Inferior parietal cortex (tissue), 1 donor: ENCODE data around the gene MAP9.
A peak's percentile ranks its signal among the peaks of the same experiment; 100 is the strongest.
"Not testable (repeated sequence)": the region's sequence is repeated elsewhere in the genome, so short reads cannot be mapped to it uniquely, and the experiment has no call there.

Source experiments
- DNase-seq: peaks from one replicate; pipeline ENCODE4 v3.0.0-alpha.2; 2016; ENCODE audit errors: extremely low spot score

Gene MAP9

DNA sequence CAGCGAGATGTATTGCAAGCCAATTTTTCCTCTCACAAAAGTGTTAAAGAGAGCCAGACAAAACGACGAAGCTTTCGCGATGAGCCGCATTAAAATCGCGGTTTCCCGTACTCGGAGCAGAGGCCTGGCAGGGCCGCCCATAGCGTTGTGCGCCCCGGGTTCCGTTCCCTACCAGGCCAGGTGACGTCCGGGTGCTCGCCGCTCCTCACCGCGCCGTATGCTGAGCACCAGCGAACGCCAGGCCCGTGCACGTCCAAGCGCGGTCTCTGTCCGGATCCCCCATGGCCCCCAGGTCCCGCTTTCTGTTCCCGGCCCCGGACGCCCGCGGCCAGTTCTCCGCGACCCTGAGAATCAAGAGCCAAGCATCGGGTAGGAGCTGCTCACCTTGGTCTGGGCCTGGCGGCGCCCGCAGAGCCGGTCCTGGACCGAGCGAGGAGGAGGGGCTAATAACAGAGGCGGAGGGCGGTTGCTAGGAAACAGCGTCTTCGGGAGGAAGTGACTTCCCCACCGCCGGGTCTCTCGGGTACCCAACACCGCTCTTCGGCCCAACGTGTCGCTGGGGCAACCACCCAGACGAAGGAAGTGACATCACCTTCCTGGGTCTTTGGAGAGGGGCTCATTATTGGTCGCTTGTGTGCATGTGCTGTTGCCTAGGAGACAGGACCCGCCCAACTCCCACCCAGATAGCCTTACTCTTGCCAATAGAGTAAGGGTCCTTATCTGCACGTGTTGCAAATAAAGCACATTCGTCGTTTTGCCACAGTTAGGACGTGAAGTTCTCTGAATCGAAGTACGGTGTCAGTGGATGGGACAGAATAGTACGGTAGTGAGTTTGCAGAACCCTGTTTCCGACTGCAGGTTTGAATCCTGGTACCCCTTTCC is at the start of gene MAP9:
Gene MAP9 (minus strand): TSS at position 579 of the 882 bp plus-strand sequence. CDS start 1,115 bp downstream, outside the sequence.
- peak; percentile 90 for DNase-seq

DNA sequence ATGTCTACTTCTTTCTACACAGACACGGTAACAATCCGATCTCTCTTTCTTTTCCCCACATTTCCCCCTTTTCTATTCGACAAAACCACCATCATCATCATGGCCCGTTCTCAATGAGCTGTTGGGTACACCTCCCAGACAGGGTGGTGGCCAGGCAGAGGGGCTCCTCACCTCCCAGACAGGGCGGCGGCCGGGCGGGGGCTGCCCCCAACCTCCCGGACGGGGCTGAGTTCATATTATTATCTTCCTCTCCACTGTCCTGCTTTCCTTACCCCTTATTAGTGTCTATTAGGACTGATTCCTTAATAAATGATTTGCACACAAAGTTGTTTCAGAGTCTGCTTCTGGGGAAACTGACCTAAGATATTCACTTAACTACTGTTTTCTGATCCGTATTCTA is 48.0 kb upstream of the MAP9 start:
- not testable (repeated sequence) for DNase-seq

DNA sequence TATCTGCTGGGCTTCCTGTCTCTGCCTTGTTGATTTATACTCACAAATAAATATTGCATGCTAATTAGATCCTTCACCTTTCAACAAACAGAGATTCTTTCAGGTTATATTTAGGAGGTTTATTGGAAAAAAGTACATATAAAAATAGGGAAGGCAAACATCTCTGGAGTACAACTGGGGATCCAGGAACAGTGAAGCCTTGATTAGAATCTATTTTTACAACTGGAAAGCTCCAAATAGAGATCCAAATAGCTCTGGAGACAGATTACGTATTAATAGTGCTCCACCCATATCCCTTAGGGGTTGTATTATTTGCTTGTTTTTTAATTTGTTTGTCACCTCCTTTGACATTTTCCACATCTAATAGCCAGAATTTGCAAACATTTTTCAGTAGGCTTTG is 46.9 kb upstream of the MAP9 start:
- DNase-seq = no peak

DNA sequence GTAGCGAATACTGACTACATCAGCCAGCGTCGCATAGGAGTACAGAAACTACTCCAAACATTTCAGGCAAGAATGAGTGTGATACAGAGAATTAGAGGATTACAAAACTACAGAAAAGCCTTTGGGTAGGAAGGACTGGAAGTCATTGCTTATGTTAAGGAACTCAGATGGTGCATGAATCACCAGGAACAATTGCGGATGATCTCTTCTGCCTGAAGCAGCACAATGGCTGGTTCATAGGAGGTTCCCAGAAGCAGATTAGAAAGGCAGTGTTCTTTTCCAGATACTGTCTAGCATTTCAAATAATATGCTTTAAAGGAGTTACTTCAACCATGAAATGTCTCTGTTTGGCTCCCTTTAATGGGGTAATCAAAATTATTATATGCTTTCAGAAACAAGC is 42.5 kb upstream of the MAP9 start:
- no peak for DNase-seq

DNA sequence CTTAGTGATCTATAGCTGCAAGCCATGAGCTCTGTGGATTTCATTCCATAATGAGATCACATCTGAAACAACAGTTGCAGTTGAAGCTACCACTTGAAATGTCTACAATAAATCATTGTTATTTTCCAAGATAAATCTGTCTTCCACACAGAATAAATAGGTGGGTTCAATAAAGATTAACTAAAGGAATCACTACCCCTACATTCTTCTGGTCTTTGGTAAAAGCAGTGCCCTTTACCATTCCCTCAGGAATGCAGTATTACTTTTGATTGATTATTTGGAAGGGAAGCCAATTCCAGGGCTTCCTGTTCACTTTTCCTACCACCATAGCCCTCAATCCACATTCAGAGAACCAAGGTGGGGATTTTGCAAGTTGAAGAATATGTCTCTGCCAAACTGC is 38.9 kb upstream of the MAP9 start:
- no peak for DNase-seq

DNA sequence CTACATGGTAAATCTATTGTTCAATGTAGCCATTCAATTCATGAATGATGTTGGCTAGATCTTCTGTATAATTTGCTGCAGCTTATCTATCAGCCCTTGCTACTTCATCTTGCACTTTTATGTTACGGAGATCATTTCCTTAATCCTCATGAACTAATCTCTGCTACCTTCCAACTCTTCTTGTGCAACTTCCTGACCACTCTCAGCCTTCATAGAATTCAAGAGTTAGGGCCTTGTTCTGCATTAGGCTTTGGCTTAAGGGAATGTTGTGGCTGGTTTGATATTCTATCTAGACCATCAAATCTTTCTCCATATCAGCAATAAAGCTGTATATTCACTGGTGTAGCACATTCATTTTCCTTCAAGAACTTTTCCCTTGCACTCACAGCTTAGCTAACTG is 36.7 kb upstream of the MAP9 start:
- no peak for DNase-seq

DNA sequence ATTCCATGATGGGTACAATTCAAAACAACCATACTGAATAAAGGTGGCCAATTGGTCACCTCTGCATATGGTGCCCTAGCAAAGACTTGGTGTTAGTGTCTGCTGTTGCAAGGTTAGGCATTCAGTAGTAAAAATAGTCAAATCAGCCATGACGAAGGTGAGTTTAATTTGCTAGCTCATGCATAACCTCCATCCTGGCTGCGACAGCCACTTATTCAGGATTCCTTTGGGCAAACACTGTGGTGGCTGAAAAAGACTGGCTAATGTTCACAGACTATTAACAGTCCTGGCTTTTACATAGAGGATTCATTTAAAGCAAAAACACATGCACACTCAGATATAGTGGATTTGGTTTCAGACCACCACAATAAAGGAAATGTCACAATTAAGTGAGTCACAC is 34.8 kb upstream of the MAP9 start:
- DNase-seq = no peak

DNA sequence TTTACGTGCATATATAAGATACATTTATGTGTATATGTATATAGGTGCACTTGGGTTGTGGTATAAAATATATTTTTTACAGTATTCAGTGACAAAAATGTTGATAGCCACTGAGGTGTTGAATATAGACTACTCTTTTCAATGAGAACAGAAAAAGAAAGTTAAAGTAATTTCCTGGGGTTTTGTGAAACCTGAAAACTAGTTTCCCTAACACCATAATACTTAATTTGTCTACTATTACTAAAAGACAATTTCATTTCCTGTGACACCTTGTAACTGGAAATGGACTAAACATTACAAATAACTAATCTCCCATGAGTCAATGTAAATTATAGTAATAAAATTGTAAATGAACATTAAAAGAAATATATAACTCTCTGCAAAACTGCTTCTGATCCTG is 32.0 kb upstream of the MAP9 start:
- DNase-seq = no peak

DNA sequence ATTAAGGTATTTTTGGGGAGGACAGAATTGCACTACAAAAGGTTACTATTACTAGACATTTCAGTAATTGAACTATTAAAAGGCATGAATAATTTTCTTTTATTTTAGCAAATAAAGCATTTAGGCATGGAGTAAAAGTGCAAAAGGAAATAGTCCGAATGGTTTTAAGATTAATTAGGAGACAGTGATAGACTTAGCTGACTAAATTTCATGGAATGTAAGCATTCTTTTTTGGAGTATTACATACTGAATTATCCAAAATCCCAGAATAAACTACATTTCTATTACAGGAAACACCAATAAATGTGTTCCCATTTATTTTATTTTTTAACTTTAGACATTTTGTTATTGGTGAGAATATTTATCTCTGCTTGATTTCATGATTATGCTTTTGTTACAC is 30.7 kb upstream of the MAP9 start:
- no peak for DNase-seq

DNA sequence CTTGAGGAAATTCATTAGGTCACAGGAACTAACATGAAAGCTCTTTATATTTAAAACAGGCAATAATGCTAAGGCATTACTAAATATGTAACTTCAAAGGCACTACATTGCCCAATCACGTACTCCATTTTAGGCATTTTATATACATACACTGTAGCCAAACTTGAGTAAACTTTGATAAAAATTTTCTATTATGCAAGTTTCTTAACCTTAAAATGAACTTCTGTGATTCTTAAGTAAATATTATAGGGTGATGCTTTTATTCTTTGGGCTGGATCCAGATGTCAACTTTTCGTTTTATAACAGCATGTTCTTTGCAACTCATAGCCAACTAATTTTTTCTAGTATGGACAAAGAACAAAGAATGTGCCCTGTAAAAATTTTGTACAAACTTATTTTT is 28.3 kb upstream of the MAP9 start:
- DNase-seq = no peak

DNA sequence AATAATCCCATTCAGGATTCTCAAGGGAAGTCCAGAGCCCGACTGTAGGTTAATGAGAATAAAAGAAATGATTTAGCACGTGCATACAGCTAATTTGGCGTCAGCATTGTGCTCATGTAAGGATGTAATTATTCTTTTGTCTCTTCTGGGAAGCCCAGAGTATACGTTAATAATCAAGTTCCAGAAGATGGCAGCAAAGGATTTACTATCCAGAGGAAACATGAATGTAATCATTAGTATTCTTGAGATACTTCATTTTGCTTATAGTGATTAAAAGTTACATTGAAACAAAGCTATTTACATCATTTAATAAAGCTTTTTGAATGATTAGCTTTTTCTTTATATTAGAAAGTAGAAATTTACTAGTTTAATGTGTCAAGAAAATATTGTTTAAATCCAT is 27.1 kb upstream of the MAP9 start:
- DNase-seq = peak; percentile 62

DNA sequence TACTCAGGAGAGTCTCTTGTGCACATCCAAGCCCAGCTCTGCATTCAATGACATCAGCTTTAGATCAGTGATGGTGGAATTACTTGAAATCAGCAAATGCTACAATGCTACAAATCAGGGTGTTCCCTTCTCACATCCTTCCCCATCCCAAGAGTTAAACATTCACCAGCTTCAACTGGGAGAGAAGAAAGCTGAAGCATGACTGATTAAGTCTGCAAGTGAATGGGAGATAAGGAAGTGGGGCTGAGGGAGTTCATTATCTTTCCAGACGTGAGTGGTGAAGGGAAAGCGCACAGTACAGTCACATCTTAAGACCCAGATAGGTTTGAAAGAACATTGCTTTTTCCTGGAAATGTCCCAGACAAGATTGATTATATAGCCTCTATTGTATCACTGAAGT is 26.2 kb upstream of the MAP9 start:
- no peak for DNase-seq

DNA sequence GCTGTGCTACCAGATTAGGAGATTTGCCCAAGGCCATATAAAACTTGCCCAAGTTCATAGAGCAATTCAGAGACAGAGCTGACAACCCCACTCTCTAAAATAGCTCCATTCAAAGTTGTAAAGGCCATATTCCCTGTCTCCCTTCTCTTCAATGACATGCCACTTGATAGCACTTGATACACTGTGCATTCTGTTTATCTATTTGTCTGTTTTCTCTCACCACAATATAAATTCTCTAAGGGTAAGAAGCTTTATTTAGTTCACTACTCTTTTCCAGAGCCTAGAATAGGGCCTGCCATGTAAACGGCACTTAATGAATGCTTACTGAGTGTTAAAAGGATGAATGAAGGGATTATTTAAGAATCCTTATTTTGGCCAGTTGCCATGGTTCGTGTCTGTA is 24.1 kb upstream of the MAP9 start:
- DNase-seq = no peak

DNA sequence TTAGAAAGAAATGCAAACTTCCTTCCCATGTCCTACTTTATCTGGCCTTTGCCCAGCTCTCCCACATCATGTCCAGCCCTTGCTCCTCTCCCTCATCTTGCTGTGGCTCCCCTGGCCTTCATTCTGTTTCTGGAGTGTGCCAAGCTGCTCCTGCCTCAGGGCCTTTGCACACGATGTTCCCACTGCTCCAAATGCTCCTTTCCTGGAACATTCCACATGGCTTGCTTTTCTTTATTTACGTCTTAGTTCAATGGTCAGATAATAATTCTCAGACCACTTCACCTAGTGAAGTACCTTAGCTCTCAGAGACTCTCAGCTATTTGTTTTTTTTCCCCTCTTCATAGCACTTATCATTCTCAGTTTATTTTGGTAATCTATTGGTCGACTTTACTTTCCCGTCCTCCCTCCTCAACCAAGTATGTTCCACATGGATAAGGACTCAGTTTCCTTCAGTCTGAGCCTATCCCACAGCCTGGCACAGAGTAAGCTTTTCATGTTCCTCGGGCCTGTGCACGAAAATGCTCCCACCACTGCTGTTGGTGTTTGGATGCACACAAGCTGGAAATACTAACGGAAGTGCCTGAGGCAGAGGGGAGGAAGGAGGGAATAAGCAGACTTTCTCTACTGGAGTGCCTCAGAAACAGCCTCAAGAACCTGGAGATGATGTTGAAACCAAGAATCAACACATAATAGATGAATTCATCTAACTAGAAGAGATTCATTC is 23.4 kb upstream of the MAP9 start:
- no peak for DNase-seq

DNA sequence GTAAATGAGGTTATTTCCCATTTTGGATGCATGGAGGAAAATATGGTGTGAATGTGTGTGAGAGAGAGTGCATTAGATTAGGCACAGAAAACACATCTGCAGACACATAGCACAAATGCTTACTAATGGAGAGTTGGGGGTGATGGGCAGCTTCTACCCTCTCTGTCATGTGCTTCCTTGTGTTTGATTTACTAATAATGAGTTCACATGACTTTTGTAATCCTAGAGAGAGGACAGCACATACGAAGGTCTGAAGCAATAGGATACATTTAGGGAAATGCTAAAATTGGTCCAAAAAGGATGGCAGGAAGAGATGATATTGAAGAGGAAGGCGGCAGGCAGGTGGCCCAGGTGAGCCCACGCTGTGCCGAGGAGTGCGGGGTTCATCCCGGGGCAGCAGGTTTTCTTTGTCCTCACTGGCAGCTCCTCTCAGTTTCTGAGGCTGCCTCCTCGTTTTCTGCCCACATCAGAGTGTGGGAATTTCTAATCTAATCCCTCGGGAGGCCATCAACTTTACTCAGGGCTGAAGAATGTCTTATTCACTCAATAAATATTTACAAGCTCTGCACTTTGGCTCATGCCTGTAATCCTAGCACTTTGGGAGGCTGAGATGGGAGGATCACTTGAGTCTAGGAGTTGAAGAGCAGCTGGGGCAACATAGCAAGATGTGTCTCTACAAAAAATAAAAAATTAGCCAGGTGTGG is 15.9 kb upstream of the MAP9 start:
- DNase-seq = no peak

DNA sequence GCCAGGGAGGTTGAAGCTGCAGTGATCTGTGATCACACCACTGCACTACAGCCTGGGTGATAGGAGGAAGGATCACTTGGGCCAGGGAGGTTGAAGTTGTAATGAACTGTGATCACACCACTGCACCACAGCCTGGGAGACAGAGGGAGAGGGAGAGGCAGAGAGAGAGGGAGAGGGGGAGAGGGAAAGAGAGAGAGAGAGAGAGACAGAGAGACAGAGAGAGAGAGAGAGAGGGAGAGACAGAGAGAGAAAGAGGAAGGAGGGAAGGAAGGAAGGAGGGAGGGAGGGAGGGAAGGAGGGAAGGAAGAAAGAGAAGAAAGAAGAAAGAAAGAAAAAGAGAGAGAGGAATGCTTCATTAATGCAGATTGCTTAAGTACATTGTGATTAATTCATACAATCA is 15.2 kb upstream of the MAP9 start:
- DNase-seq = no peak

DNA sequence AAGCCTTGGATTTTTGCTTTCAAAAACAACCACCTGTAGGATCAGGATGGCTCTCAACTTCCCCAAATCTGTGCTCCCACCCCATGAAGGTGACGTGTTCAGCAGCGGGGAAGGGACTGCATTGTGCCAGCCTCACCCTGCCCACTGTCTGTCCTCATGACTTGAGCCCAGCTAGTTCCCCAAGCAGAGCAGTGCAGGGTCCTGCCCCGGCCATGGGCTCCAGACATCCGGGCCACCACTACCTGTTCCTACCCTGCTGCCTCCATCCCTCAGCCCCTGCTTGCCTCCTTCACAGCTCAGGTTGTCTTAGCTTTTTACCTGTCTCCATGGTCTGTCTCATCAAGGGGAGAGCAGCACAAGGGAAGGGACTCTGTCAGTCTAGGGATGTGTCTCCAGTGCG is 11.4 kb upstream of the MAP9 start:
- DNase-seq = no peak

DNA sequence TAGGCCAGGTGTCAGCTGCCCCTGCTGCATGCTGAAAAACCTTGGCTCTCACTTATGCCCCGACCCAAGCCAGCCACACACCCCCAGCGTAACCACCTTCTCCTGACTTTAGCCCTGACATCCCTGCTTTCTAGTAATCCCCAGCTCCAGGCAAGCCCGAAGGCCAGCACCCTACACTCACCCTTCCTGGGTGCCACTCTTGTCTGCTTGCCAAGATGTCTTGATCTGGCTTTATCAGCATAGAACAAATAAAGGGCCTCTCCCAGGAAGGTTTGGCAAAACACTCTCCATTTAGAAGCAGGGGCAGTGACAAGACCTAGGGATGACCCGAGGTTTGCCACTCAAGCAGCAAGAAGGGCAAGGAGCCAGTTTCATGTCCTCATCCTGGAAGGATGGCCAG is 6.8 kb upstream of the MAP9 start:
- no peak for DNase-seq

DNA sequence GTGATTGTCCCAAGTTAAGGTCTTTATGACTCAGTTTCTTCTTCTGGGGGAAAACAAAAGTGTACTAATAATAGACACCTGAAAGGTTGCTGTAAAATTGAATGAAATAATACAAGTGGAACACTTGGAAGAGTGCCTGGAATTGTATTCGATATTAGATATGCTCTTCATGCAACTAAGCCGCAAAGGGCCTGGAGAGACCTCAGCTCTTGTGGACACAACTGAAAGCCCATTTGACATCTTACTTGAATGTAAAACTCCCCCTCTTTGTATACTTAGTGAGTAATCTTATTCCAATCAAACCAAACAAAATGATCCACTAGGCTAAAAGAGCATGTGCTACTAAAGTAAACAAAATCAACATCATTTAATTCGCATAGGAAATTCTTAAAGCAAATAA is 511 bp upstream of the MAP9 start:
- DNase-seq = no peak

DNA sequence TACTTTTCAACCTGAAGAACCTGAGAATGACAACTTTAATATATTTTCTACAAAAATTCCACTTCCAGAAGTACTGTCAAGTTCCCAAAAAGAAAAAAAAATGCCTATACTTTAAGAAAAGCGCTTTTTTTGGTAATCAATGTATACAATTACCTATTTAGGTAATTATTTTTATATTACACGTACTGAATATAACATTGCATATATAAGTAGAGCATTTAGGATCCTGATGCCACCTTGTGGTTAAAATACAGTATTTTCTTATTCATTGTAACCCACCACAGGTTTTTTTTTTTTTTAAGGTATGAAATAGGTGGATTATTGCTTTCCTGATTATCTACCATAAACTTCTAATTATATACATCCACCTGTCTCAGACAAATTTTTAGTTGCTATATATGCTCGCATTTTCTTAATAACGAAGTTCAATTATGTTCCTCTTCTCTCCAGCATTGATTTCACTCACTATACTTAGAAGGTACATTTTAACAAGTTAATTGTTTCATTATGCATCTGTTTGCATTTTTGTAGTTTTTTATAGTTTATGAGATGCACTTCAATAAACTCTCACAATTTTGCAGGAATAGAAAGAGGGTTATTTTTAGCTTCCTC is 5.2 kb downstream of the MAP9 start:
- no peak for DNase-seq

DNA sequence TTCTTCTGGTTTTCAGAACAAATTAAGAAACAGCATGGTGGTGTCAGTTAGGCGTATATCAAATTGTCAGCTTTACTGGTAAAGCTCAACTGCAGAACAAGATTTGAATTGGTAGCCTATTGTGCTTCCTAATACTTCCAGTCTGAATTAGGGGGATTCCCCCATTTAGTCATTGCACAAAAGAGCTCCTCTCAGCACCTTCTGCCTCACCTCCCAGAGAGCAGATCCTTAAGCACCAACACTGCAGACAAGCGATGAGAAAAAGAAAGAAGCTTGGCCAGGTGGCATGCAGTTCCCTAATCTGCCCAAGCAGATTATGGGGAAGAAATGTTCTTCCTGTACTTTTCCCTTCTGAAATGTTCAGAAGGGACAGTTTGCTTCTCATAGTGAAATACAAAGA is 9.2 kb downstream of the MAP9 start:
- no peak for DNase-seq

DNA sequence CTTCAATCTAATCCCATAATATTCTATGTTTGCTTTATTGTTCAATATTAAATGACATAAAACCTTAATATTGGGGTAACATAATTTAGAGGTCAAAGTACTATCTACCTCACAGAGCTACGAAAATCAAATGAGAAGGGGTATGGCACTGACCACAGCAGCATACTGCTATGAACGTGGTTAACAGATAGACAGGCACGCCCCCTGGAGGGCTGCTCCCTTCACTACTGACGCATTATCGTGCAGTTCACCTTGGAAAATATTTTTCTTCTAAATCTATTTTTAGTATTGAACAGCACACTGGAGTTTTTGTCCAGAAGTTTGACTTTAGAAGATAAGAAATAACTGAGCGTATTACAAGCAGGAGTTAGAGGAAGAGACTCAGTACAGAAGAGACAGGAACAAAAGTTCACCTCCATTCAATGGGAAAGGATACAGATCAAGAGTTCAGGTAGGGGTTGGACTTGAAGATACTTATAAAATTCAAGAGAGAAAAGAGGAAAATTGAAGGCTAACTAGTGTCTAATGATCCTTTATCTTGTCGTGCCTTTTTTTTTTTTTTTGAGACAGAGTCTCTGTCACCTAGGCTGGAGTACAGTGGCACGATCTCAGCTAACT is 22.7 kb downstream of the MAP9 start:
- peak; percentile 60 for DNase-seq
